HG03280 (cell line): Measurements from ENCODE around the gene RBKS.

Experiments used
- ATAC-seq: cut with Tn5 transposase; IDR thresholded peaks from one replicate; pipeline ENCODE4 v1.9.1; 2021; ENCODE audit warnings: mild to moderate bottlenecking, moderate library complexity; ENCODE audit not compliant: unreplicated experiment

Gene RBKS

DNA sequence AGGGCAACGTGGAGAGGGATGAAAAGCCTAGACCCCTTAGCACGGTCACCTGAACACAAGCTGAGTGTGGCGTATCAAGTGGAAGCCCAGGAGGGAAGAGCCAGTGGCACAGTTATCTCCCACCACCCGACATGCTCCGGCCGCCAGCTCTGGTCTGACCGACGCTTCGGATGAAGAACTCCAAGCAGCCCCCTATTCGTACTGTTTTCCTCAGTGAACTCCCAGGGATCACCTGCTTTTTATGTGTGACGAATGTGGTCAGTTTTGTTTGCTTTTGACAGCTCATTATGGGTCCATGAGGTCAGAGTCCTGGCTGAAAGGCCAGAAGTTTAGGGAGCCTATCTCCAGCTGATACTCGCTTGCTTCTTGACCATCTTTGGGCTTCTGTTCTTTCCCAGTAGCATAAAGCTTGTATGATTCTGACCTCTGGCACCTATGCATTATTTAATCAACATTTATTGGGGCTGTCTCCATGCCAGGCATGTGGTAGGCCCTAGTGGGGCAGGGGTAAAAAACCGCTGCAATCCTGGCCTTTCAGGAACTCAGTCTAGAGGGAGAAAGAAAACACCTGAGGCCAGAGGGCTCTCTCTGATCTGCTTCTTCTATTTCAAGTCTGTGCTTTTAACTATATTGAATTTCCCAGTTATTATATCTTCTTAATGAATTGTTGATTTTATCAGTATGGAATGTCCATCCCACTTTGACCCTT, 151.7 kb downstream of the RBKS start:
- ATAC-seq, result no peak

DNA sequence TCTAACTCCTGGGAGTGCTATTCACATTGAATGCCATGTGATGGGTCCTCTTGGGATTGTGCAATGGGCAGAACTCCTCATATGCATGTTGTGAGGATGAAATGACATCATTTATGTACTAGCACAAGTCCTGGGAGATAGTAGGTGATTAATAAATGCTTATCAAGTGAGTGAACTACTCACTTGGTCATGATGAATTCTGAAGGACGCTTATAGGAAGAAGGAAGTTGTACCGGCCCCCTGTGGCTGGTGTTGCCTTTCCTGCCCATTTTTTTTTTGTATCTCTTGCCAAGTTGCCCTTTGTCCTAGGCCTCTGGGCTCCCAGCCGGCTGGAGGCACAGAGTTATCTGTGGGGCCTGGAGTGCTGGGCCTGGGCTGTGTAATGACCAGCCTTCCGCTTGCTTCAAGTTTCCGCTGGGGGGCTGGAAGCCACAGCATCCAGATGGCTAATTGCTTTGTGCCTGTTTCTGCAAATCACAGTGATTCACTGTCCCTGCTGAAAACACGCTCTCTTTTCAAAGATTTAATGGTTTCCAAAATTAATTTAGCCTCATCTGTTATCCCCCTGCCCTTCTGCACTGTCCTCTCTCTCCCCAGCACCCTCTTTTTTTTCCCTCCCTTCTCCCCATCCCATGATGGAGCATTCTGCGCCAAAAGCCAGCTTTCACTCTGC, 152.4 kb downstream of the RBKS start:
- no peak for ATAC-seq

DNA sequence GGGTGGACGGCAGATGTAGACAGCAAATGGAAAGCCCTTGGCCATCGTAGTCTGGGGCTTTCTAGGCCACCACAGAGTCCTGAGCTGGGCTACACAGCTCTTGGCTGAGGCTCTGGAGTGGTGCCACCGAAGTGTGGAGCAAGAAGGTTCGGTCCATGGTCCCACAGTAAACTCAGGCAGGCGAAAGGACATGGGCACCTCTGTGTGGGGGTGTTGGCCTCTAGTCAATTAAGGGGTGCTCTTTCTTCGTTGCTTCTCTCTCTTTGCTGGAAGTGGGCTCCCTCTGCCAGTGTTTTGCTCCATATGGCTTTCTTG, 153.3 kb downstream of the RBKS start:
- no peak for ATAC-seq

DNA sequence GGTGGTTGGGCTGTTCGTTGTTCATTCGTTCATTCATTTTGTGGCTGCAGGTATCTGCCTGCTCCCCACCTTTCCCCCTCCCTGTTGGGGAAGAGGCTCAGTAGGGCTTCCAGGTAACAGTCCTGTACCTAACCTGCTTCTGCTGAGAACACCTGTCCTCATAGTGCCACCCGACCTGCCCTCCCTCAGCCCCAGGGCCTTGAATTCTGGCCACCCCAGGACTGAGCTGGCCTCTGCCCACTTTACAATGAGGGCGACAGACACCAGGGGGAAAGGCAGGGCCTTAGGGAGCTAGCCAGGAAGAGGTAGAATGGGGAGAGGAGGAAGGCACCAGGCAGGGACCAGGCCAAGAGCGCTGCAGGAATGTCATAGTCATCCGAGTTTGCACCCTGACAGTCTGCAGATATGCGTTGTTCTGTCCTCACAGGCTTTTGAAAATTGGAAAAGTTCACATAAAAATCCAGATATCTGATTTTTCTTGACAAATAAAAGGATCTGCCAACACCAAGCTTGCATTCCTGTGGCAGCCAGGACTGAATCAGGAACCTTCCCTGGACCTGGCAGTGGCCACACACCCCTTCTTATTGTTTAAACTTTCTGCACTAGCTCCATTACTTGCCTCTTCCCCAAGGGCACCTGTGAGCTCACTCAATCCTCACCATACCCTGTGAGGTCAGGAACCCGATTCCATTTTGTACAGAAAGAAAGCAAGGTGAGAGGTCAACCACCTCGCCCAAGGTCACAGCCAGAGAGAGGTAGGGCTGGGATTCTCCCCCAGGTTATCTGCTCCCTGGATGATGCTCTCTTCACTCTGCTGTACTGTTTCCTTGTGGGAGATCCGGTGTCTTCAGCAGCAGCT, 153.9 kb downstream of the RBKS start:
- ATAC-seq, result no peak

DNA sequence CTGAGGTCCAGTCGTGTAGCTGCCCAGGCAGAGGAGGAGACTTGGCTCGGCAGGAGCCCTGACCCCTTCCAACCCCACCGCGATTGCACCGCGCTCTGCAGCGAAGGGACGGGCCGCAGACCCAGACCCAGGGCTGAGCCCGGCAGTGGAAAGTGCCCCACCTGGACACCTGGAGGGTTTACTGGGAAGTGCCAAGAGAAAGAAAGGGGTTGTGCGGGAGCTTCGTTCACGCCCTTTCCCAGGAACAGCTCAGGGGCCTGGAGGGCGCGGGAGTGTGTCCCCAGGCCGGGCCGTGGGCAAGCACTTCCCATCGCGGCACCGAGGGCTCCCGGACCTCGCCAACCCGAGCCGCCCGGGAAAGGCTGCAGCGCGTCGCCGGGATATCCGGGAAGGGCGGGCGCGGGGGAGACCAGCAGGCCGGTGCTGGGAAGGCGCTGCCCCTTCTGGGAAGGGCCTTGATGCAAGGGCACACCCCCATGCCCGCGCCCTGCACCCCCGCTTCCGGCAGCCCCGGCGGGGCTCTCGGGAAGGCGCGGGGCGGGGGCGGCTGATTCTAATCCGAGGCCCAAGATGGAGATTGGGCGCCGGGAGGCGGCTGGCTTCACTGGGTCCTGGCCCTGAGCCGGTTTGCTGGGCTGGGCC, 154.8 kb downstream of the RBKS start:
- no peak for ATAC-seq

DNA sequence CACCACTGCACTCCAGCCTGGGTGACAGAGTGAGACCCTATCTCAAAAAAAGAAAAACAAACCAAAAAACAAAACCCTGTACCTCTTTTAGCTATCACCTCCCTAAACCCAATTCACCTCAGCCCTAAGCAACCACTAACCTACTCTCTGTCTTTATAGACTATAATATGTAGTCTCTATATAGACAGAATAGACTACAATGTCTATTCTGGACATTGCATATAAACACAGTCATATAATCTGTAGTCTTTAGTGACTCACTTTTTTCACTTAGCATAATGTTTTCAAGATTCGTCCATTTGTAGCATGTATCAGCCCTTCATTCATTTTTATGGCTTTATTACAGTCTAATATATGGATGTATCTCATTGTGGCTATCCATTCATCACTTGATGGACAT, 155.9 kb downstream of the RBKS start:
- no peak for ATAC-seq
